ENCODE measurements around the gene HNRNPCL1.

- TF ChIP-seq CTCF (IDR thresholded peaks at IDR 0.05) (no peak), POLR2A (IDR thresholded peaks at IDR 0.05) (no peak)
Observed at GRCh38 chr1:12810691-12811408, 37.7 kb downstream of the HNRNPCL1 start.

All from esophagus squamous epithelium (tissue), 4 donors.